ENCODE data around the gene CTR9. TPM values are rescaled to one million over a fixed set of nuclear protein-coding genes. Genes with fewer than 3 reads are reported as not detected.

Gene CTR9
- total and polyA plus RNA-seq, 9 of the 15 experiments (the other 6 are each of a cell fraction or from before 2014, with no cell fraction given), result 25.4 to 79.3 (median 47.3) TPM

- peak in 1 of 2 experiments; percentile 83; a peak in 2 of 4 replicates for TF ChIP-seq ZMIZ1 (IDR thresholded peaks at IDR 0.05; ENCODE audit: low read depth in 2 of 2, low read length in 2 of 2)
- no peak for TF ChIP-seq E2F3 (CRISPR knock-in tag; IDR thresholded peaks at IDR 0.05)
- TF ChIP-seq ATF7 (IDR thresholded peaks at IDR 0.05), result 0 out of 2 replicates have a peak, but pooled peaks have one; percentile 10
- peak; percentile 26 for TF ChIP-seq CCNT2 (IDR thresholded peaks at IDR 0.05; ENCODE audit: borderline replicate concordance, extremely low read depth, insufficient read length, low read depth, low read length)
- peak; percentile 40; the same call in 1 of the 2 replicates for TF ChIP-seq SOX6 (IDR thresholded peaks at IDR 0.05)
- no peak for TF ChIP-seq GABPA (tag; conservative IDR thresholded peaks at IDR 0.05; ENCODE audit: low read depth)
- no peak for TF ChIP-seq EGR1 (conservative IDR thresholded peaks at IDR 0.05)
- TF ChIP-seq ZSCAN32 (CRISPR knock-in tag; IDR thresholded peaks at IDR 0.05), result no peak
- no peak for TF ChIP-seq PKNOX1 (IDR thresholded peaks at IDR 0.05)
- TF ChIP-seq HSF4 (CRISPR knock-in tag; IDR thresholded peaks at IDR 0.05; ENCODE audit: borderline replicate concordance), result no peak
- TF ChIP-seq U2AF2 (optimal IDR thresholded peaks at IDR 0.05; ENCODE audit: low read depth, low read length), result no peak
- no peak for TF ChIP-seq ZNF263 (CRISPR knock-in tag; IDR thresholded peaks at IDR 0.05; ENCODE audit: borderline replicate concordance)
- no peak for TF ChIP-seq ZBTB2 (IDR thresholded peaks at IDR 0.05)
- no peak for TF ChIP-seq ZNF445 (CRISPR knock-in tag; IDR thresholded peaks at IDR 0.05; ENCODE audit: low read depth)
- no peak for TF ChIP-seq ZNF764 (CRISPR knock-in tag; IDR thresholded peaks at IDR 0.05; ENCODE audit: low read depth)
- TF ChIP-seq ZNF655 (CRISPR knock-in tag; IDR thresholded peaks at IDR 0.05), result no peak
- TF ChIP-seq ZFP91 (CRISPR knock-in tag; IDR thresholded peaks at IDR 0.05), result no peak
- no peak for TF ChIP-seq ID3 (CRISPR knock-in tag; IDR thresholded peaks at IDR 0.05)
- TF ChIP-seq ID3 (tag; IDR thresholded peaks at IDR 0.05), result no peak
- no peak for TF ChIP-seq YBX1 (IDR thresholded peaks at IDR 0.05)
Measured at GRCh38 chr11:10716122-10716521, 34.9 kb upstream of the CTR9 start (continued).
